ENCODE results near the gene PLXDC1. TPM values are rescaled to one million over a fixed set of nuclear protein-coding genes. Genes with fewer than 3 reads are reported as not detected.

PLXDC1 gene
- total and polyA plus RNA-seq, 2 of the 13 experiments (the other 11 are each of a cell fraction or from before 2014, with no cell fraction given) = not detected

- peak overlapping the region; percentile 83; the same call in 1 of the 2 replicates for H3K4me2 ChIP-seq (ENCODE audit: low read depth, low read length)
- no TSS peak for BruUV-seq (replicated peaks)
- no peak overlapping the region for H3K9ac ChIP-seq (ENCODE audit: insufficient read depth, low read depth, low read length)
Observed at GRCh38 chr17:39057701-39058206, 93.7 kb downstream of the PLXDC1 start.

More at GRCh38 chr17:39057701-39058206, 93.7 kb downstream of the PLXDC1 start:
- intact Hi-C loops (cut with micrococcal nuclease; ENCODE audit: unreplicated experiment) (no loop called here), in situ Hi-C loops (cut with HindIII; ENCODE audit: extremely low pct_ligation_motif_present, low pct_unique_long_range_greater_than_20kb) (no loop called here)
- FAIRE-seq (no peak), ATAC-seq (no peak), DNase-seq (ENCODE audit: low spot score) (no peak)
- Histone ChIP-seq H3K79me2 (ENCODE audit: insufficient read depth, low read length) (no peaks in the 10 kb centered on the region), H3K4me3 (replicated peaks in 1 of 3; ENCODE audit: insufficient read depth in 1 of 3, low read depth in 2 of 3, low read length in 3 of 3) (no peak overlapping the region), H3K27ac (ENCODE audit: extremely low read length, insufficient read depth, low read length) (no peak overlapping the region), H3K36me3 (replicated peaks in 1 of 2; ENCODE audit: control insufficient read depth in 1 of 2, insufficient read depth in 2 of 2, low read length in 2 of 2) (no peaks in the 10 kb centered on the region), H3K4me1 (ENCODE audit: insufficient read depth, low read length) (peaks cover 43% of the 10 kb centered on the region), H3K9me3 (ENCODE audit: low read length) (0 out of 2 replicates have a peak, but pooled peaks cover 5% of the 10 kb centered on the region), H4K20me1 (ENCODE audit: insufficient read depth, low read length) (no peaks in the 10 kb centered on the region), H3K27me3 (ENCODE audit: control insufficient read depth in 1 of 2, insufficient read depth in 2 of 2, low read length in 2 of 2) (peaks cover 0 to 10% of the 10 kb centered on the region in 2 experiments; a peak in 2 of 5 replicates), H2AFZ (ENCODE audit: low read length) (no peak overlapping the region)
- TF ChIP-seq ZNF550 (CRISPR knock-in tag; IDR thresholded peaks at IDR 0.05; ENCODE audit: borderline replicate concordance) (no peak), ZNF510 (CRISPR knock-in tag; IDR thresholded peaks at IDR 0.05; ENCODE audit: low read depth) (no peak), TRAFD1 (CRISPR knock-in tag; IDR thresholded peaks at IDR 0.05; ENCODE audit: borderline replicate concordance) (no peak), KDM5A (IDR thresholded peaks at IDR 0.05; ENCODE audit: borderline replicate concordance, low read length) (no peak), EZH2 (conservative IDR thresholded peaks at IDR 0.05; ENCODE audit: low read depth, low read length) (no peak), ZNF605 (CRISPR knock-in tag; IDR thresholded peaks at IDR 0.05) (0 out of 2 replicates have a peak, but pooled peaks have one; percentile 9), ZBTB7B (CRISPR knock-in tag; IDR thresholded peaks at IDR 0.05) (no peak), MAZ (IDR thresholded peaks at IDR 0.05; ENCODE audit: borderline replicate concordance, low read depth, low read length) (no peak), MAZ (CRISPR knock-in tag; IDR thresholded peaks at IDR 0.05; ENCODE audit: low read depth) (0 out of 2 replicates have a peak, but pooled peaks have one; percentile 3)
- WGBS (ENCODE audit: low lambda C conversion rate) = 91% methylated on average over 11 of the region's 11 CpGs
- POLR2A ChIA-PET = no interaction called here
- CTCF ChIA-PET (ENCODE audit: low intra/inter-chr PET ratio, low total read pairs) = no interaction called here
